Tibial nerve (tissue), 4 donors: ENCODE measurements around the gene RHBDL2. TPM values are rescaled to one million over a fixed set of nuclear protein-coding genes. Genes with fewer than 3 reads are reported as not detected.
"Not testable (repeated sequence)": the region's sequence is repeated elsewhere in the genome, so short reads cannot be mapped to it uniquely, and the experiment has no call there.

Experiments
- DNase-seq, 2 donors: peaks; one replicate each; pipeline ENCODE4 v3.0.0-alpha.2; 2019; ENCODE audit warnings: low spot score in 2 of 2
- H3K27ac ChIP-seq, 4 donors: fragments of 200-600 bp; sonication (generic) in 3 of 4; one replicate each; pipeline ENCODE4 v1.5.1; 2017 to 2019; ENCODE audit warnings: mild to moderate bottlenecking in 1 of 4
- H3K27me3 ChIP-seq, 2 donors: fragments of 200-600 bp; sonication (generic) in 1 of 2; one replicate each; pipeline versions ENCODE4 v1.5.1 to v1.6.0; 2017 to 2019
- H3K36me3 ChIP-seq, 3 donors: fragments of 200-600 bp; sonication (generic); one replicate each; pipeline ENCODE4 v1.5.1; 2018 to 2019
- H3K4me1 ChIP-seq, 4 donors: fragments of 200-600 bp; sonication (generic) in 3 of 4; one replicate each; pipeline ENCODE4 v1.5.1; 2017 to 2019
- H3K4me3 ChIP-seq, 4 donors: fragments of 200-600 bp; sonication (generic) in 3 of 4; one replicate each; pipeline ENCODE4 v1.5.1; 2017 to 2019; ENCODE audit warnings: mild to moderate bottlenecking in 1 of 4, moderate library complexity in 1 of 4
- H3K9me3 ChIP-seq, 4 donors: fragments of 200-600 bp; sonication (generic) in 3 of 4; one replicate each; pipeline ENCODE4 v1.5.1; 2017 to 2019
- EP300 ChIP-seq, 2 donors: sonication (generic); formaldehyde crosslinking; IDR thresholded peaks; one replicate each; pipeline ENCODE4 v1.6.1; 2017; ENCODE audit warnings: antibody characterized with exemption in 2 of 2, mild to moderate bottlenecking in 1 of 2
- POLR2A ChIP-seq, 2 donors: fragments of 450-650 bp; IDR thresholded peaks; one replicate each; pipeline ENCODE4 v1.6.1; 2017; ENCODE audit warnings: antibody characterized with exemption in 2 of 2, mild to moderate bottlenecking in 2 of 2, moderate library complexity in 2 of 2
- WGBS, 2 donors: methylation state at CpG; one replicate each; pipeline ENCODE4 v1.1.5; 2018; 5-methylcytosine and 5-hydroxymethylcytosine counted together
- total RNA-seq, 4 donors: library from RNA; depleted of rRNA; stranded (reverse); fragments of >200 nt; gene quantifications; one replicate each; pipeline ENCODE4 v1.1.0, GENCODE V29; 2016
- TF ChIP-seq, protein P1 (sequence below), 5 experiments: fragments of 200-600 bp in 3 of 5; fragments of 450-650 bp in 2 of 5; sonication (generic) in 3 of 5; IDR thresholded peaks; one replicate each; pipeline ENCODE4 v1.5.1; 2016 to 2019; ENCODE audit warnings: antibody characterized with exemption in 5 of 5, mild to moderate bottlenecking in 3 of 5, moderate library complexity in 2 of 5

RHBDL2 gene
- total RNA-seq, 4 donors from 2014 or later, result 1.3 TPM; not detected in 3

DNA sequence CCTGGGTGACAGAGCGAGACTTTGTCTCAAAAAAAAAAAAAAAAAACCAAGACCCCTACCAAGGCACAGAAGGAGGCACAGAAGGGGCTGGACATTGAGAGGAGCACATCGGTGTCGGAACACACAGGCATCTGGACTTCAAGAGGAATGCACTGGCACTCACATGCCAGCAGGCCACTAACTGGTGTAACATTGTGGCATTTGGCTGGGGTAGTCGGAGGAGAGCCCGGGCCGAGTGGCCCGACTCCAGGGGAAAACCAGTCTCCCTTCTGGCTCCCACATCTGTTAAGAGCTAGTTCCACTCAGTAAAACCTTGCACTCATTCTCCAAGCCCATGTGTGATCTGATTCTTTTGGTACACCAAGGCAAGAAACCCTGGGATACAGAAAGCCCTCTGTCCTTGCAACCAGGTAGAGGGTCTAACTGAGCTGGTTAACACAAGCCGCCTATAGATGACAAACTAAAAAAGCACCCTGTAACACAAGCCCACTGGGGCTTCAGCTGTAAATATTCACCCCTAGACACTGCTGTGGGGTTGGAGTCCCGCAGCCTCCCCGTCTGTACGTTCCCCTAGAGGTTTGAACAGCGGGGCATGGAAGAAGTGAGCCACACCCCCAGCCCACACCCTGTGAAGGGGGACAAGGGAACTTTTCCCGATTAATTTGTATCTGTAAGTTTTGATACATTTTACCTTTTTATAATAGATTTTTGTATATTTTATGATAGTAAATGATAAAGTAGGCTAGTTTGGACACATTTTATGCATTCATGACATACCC is 32.2 kb upstream of the RHBDL2 start:
- DNase-seq, result no peak
- Histone ChIP-seq H3K4me3 (no peak overlapping the region), H3K9me3 (peaks cover 0 to 13% (median 2%) of the 10 kb centered on the region in 4 donors), H3K4me1 (no peaks in the 10 kb centered on the region), H3K27me3 (no peaks in the 10 kb centered on the region), H3K27ac (no peak overlapping the region), H3K36me3 (no peaks in the 10 kb centered on the region)
- 56 to 61% methylated on average over 13 of the region's 13 CpGs for WGBS, 2 donors
- no peak for TF ChIP-seq EP300 (IDR thresholded peaks at IDR 0.05)
- TF ChIP-seq, protein P1, sequence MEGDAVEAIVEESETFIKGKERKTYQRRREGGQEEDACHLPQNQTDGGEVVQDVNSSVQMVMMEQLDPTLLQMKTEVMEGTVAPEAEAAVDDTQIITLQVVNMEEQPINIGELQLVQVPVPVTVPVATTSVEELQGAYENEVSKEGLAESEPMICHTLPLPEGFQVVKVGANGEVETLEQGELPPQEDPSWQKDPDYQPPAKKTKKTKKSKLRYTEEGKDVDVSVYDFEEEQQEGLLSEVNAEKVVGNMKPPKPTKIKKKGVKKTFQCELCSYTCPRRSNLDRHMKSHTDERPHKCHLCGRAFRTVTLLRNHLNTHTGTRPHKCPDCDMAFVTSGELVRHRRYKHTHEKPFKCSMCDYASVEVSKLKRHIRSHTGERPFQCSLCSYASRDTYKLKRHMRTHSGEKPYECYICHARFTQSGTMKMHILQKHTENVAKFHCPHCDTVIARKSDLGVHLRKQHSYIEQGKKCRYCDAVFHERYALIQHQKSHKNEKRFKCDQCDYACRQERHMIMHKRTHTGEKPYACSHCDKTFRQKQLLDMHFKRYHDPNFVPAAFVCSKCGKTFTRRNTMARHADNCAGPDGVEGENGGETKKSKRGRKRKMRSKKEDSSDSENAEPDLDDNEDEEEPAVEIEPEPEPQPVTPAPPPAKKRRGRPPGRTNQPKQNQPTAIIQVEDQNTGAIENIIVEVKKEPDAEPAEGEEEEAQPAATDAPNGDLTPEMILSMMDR (IDR thresholded peaks at IDR 0.05), result no peak
- TF ChIP-seq POLR2A (IDR thresholded peaks at IDR 0.05), result no peak

- WGBS, 2 donors, result 59 to 74% methylated on average over 6 of the region's 6 CpGs
- H3K27me3 ChIP-seq, DNase-seq, H3K4me1 ChIP-seq, H3K9me3 ChIP-seq, H3K4me3 ChIP-seq, H3K27ac ChIP-seq, H3K36me3 ChIP-seq: not testable (repeated sequence)
Observed at GRCh38 chr1:38973145-38973544, 31.5 kb upstream of the RHBDL2 start.

- H3K9me3 ChIP-seq, result no peaks in the 10 kb centered on the region
- no peaks in the 10 kb centered on the region for H3K36me3 ChIP-seq
- H3K4me3 ChIP-seq, result no peak overlapping the region
- no peaks in the 10 kb centered on the region for H3K4me1 ChIP-seq
- H3K27me3 ChIP-seq, result no peaks in the 10 kb centered on the region
- WGBS, 2 donors, result 64 to 84% methylated on average over 2 to 3 of the region's 3 CpGs
- no peak overlapping the region for H3K27ac ChIP-seq
- TF ChIP-seq, protein P1 (IDR thresholded peaks at IDR 0.05), result no peak
- TF ChIP-seq POLR2A (IDR thresholded peaks at IDR 0.05) (no peak), EP300 (IDR thresholded peaks at IDR 0.05) (no peak)
- DNase-seq, result no peak
Observed at GRCh38 chr1:38964140-38964548, 22.5 kb upstream of the RHBDL2 start.

GRCh38 chr1:38962560-38962959 is 20.9 kb upstream of the RHBDL2 start:
- no peak for DNase-seq
- no peak overlapping the region for H3K4me3 ChIP-seq
- WGBS, 2 donors, result 74 to 80% methylated on average over 7 of the region's 7 CpGs
- H3K36me3 ChIP-seq, result no peaks in the 10 kb centered on the region
- H3K27ac ChIP-seq, result no peak overlapping the region
- H3K27me3 ChIP-seq, result no peaks in the 10 kb centered on the region
- no peaks in the 10 kb centered on the region for H3K9me3 ChIP-seq
- TF ChIP-seq POLR2A (IDR thresholded peaks at IDR 0.05) (no peak), EP300 (IDR thresholded peaks at IDR 0.05) (no peak)
- TF ChIP-seq, protein P1 (IDR thresholded peaks at IDR 0.05), result no peak
- no peaks in the 10 kb centered on the region for H3K4me1 ChIP-seq

GRCh38 chr1:38962113-38962512 is 20.5 kb upstream of the RHBDL2 start:
- Histone ChIP-seq H3K27me3 (no peaks in the 10 kb centered on the region), H3K27ac (no peak overlapping the region), H3K36me3 (no peaks in the 10 kb centered on the region), H3K9me3 (no peaks in the 10 kb centered on the region), H3K4me3 (no peak overlapping the region), H3K4me1 (no peaks in the 10 kb centered on the region)
- TF ChIP-seq, protein P1 (IDR thresholded peaks at IDR 0.05), result no peak
- no peak for TF ChIP-seq POLR2A (IDR thresholded peaks at IDR 0.05)
- WGBS, 2 donors, result 73 to 78% methylated on average over 3 of the region's 3 CpGs
- no peak for DNase-seq
